ENCODE results near the gene RAP1GAP.
"Not testable (repeated sequence)": the region's sequence is repeated elsewhere in the genome, so short reads cannot be mapped to it uniquely, and the experiment has no call there.

The RAP1GAP gene

GRCh38 chr1:21680381-21680780, 11.2 kb upstream of the RAP1GAP start:
- in situ Hi-C loops (cut with MboI; ENCODE audit: low sequenced_read_pairs): no loop called here

GRCh38 chr1:21677168-21677567, 8.0 kb upstream of the RAP1GAP start:
- in situ Hi-C loops (cut with MboI; ENCODE audit: low sequenced_read_pairs): no loop called here

DNA sequence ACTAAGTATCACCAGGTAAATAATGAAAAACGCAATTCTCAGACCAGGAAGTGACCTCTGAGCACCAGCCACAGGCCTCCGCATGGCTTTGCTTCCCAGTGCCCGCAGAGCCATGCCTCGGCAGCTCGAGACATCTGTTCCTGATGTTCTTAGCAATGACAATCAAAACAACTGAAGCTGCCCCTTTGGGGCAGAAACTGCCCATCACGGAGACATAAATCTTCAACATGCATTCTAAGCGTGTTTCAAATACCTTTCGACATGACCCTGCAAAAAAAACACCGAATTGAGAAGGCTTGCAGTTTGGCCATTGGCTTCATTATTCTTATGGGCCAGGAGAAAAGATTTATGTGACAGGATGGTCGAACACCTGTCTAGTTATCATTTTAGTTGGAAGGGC, 5.8 kb upstream of the RAP1GAP start:
- in situ Hi-C loops (cut with MboI; ENCODE audit: low sequenced_read_pairs): no loop called here

- in situ Hi-C loops (cut with MboI; ENCODE audit: low sequenced_read_pairs): not testable (repeated sequence)
Observed at GRCh38 chr1:21673853-21674252, 4.7 kb upstream of the RAP1GAP start.

DNA sequence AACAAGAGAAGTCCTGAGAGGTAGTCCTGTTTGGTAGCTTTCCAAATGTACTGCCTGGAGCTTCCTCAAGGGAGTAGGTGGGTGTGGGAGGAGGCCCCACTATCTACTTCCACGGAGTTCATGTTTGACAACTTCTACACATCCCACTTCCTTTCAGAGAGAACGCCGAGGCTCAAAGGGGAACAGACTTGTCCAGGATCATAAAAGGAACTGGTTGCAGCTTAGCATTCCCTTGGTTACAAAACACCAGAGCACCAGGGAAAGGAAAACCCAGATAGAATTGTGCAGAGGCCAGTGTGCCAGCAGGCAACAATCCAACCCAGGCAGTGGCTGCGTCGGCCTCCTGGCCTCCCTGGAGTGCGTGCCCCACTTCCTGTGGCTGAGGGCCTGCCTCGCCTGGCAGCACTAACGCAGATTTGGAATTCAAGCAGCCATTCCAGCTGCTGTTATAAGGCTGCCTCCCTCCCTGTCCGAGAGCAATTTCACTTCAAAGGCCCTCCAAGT, 4.2 kb upstream of the RAP1GAP start:
- in situ Hi-C loops (cut with MboI; ENCODE audit: low sequenced_read_pairs): no loop called here

- in situ Hi-C loops (cut with MboI; ENCODE audit: low sequenced_read_pairs): no loop called here
Observed at GRCh38 chr1:21672478-21673276, 3.5 kb upstream of the RAP1GAP start.

DNA sequence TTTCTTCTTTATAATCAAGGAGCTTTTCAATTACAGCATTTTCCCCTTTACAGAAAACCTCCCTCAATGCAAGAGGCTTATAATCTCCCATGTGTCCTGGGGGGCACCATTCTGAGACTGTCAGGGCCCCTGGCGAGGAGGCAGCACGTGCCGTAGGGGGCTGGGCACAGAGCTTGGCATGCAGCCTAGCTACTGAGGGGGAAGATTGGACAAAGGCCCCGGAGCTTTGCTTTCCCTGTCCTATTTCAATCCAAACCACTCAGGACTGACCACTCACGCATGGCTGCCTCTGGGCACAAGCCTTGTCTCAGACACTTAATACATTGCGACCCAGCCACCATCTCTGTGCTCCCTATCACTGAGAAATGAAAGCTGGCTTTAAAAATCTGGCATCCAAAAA, 2.8 kb upstream of the RAP1GAP start:
- in situ Hi-C loops (cut with MboI; ENCODE audit: low sequenced_read_pairs): no loop called here

- in situ Hi-C loops (cut with MboI; ENCODE audit: low sequenced_read_pairs): no loop called here
Observed at GRCh38 chr1:21670956-21671902, 2.1 kb upstream of the RAP1GAP start.

DNA sequence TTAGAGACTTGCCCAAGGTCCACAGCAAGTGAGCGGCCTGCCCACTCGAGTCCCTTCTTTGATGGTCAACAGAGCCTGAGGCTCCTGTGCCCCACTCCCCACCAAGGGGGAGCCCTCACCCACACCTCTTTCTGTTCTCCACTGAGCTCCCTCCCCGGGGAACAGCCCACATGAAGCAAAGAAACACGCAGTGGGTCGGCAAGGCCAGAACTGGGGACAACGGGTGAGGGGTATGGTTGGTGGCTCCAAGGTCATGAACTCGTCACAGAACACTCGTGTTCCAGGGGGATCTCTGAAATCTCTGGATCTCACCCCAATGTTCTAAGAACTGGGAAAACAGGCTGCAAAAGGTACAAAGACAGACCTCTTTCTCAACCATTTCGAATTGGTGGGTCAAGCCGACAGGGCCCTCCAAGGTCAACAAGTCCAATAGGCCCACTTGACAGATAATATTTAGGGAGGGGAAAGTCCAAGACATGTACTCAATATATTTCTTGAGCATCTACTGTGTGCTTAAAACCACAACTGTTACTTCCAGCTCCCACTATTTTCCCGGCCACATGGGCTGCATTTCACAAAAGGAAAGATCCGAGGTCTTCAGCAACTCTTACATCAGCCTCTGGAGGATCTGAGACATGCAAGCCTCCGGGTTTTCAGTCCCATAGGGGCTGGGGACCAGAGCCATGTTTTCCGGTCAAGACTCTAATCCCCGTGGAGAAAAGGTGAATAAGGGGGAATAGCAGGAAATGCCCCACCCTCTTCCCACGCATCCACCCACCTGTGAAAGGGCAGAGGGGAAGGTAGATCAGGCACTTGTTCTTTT, 1.1 kb upstream of the RAP1GAP start:
- in situ Hi-C loops (cut with MboI; ENCODE audit: low sequenced_read_pairs): no loop called here

DNA sequence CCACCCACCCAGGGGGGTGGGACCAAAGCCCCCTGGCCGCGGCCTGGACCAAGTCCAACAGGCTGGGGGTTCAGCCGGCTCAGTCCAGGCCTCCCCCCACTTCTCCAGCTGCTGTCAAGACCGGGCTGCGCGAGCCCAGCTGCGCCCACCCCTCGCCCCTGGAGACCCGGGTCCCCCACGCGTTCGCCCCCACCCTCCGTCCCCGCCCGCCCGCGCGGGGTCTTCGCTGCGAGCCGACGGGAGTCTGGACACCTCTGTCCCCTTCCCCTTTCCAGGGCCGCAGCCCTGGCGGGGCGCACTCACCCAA, 253 bp downstream of the RAP1GAP start:
- in situ Hi-C loops (cut with MboI; ENCODE audit: low sequenced_read_pairs): no loop called here

DNA sequence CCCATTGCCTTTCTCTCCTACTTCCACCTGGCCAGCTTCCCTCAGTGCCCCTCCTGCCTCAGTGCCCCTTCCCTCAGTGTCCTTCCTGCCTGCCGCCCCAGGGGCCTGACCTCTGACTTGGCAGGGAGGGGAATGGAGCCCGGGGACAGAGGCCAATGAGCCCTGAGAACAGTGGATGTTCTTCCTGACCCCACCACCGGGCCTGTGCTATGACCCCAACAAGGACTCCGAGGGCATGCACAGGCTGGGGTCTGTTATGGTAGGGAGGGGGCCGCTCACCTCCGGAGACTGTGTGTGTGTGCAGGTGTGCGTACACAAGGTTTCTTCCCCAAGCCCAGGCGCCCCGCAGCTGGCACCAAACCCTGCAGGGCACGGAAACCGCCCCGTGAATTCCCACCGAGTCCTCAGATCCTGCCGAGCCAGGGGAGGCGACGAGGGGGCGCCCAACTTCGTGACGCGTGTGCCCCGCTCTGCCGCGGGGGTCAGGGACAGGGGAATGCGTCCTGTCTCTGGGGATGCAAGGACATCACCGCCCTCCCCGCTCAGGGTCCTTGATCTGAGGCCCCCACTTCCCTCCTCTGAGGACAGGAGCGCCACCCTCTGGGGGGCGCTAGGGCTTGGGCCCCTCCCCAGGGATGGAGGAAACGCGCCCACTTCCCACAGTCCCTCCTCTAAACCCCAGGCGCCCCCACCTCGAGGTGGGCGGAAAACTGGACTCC, 766 bp downstream of the RAP1GAP start:
- in situ Hi-C loops (cut with MboI; ENCODE audit: low sequenced_read_pairs): no loop called here

- in situ Hi-C loops (cut with MboI; ENCODE audit: low sequenced_read_pairs): no loop called here
Observed at GRCh38 chr1:21667348-21668231, 1.6 kb downstream of the RAP1GAP start.

- in situ Hi-C loops (cut with MboI; ENCODE audit: low sequenced_read_pairs): no loop called here
Observed at GRCh38 chr1:21666576-21667320, 2.4 kb downstream of the RAP1GAP start.

DNA sequence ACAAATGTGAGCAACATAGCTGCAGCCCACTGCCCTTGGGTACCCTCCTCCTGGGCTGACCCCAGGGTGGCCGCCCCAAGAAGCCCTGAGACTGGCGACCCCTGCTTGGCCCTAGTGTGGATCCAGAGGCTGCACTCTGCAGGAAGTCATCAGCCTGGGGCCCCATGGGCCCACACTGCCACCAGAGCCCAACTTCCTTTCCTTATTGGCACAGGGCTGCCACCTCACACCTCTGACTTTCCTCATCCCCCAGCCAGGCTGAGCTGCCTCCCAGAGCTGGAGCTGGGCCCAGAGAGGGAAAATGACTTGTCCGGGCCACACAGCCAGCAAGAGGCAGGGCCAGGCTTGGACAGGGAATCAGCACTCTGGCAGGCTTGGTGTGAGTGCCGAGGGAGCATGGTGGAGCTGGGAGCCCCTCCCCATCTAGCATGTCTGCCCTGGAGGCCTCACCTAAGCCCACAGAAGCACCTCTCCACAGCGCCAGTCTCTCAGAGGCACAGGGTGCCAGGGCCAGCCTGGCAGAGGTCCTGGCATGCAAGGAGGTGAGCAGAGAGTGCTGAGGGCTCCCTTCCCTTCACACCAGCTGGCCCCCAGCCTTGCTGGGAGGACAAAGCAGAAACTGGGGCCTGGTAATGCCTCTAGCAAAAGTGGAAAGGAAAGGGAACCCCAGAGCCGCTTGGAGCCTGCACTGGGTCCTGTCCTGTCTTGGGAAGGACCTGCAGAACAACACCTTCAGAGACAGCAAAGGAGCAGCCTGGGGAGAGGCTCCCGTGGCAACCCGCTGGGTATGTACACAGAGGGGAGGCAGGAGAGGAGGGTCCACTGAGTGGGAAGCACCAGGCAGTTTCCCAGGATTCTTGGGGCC, 3.2 kb downstream of the RAP1GAP start:
- in situ Hi-C loops (cut with MboI; ENCODE audit: low sequenced_read_pairs): no loop called here

- in situ Hi-C loops (cut with MboI; ENCODE audit: low sequenced_read_pairs): no loop called here
Observed at GRCh38 chr1:21664806-21665588, 4.2 kb downstream of the RAP1GAP start.

- in situ Hi-C loops (cut with MboI; ENCODE audit: low sequenced_read_pairs): no loop called here
Observed at GRCh38 chr1:21663951-21664805, 5.0 kb downstream of the RAP1GAP start.
